ENCODE measurements around the gene HERC4.

The HERC4 gene, protein sequence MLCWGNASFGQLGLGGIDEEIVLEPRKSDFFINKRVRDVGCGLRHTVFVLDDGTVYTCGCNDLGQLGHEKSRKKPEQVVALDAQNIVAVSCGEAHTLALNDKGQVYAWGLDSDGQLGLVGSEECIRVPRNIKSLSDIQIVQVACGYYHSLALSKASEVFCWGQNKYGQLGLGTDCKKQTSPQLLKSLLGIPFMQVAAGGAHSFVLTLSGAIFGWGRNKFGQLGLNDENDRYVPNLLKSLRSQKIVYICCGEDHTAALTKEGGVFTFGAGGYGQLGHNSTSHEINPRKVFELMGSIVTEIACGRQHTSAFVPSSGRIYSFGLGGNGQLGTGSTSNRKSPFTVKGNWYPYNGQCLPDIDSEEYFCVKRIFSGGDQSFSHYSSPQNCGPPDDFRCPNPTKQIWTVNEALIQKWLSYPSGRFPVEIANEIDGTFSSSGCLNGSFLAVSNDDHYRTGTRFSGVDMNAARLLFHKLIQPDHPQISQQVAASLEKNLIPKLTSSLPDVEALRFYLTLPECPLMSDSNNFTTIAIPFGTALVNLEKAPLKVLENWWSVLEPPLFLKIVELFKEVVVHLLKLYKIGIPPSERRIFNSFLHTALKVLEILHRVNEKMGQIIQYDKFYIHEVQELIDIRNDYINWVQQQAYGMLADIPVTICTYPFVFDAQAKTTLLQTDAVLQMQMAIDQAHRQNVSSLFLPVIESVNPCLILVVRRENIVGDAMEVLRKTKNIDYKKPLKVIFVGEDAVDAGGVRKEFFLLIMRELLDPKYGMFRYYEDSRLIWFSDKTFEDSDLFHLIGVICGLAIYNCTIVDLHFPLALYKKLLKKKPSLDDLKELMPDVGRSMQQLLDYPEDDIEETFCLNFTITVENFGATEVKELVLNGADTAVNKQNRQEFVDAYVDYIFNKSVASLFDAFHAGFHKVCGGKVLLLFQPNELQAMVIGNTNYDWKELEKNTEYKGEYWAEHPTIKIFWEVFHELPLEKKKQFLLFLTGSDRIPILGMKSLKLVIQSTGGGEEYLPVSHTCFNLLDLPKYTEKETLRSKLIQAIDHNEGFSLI

GRCh38 chr10:68074775-68075549 is at the start of gene HERC4:
HERC4 (minus strand) TSS chr10:68075283; CDS start chr10:68073108, 2,175 bp downstream.
- DNase-seq (ENCODE audit: extremely low read depth in 1 of 2, low read depth in 1 of 2) = peak; percentile 77 to 80

- no peak for DNase-seq (ENCODE audit: extremely low read depth in 1 of 2, low read depth in 1 of 2)
Observed at GRCh38 chr10:68124718-68125117, 49.6 kb upstream of the HERC4 start.

GRCh38 chr10:68121852-68122251 is 46.8 kb upstream of the HERC4 start:
- DNase-seq (ENCODE audit: extremely low read depth in 1 of 2, low read depth in 1 of 2) = no peak

DNA sequence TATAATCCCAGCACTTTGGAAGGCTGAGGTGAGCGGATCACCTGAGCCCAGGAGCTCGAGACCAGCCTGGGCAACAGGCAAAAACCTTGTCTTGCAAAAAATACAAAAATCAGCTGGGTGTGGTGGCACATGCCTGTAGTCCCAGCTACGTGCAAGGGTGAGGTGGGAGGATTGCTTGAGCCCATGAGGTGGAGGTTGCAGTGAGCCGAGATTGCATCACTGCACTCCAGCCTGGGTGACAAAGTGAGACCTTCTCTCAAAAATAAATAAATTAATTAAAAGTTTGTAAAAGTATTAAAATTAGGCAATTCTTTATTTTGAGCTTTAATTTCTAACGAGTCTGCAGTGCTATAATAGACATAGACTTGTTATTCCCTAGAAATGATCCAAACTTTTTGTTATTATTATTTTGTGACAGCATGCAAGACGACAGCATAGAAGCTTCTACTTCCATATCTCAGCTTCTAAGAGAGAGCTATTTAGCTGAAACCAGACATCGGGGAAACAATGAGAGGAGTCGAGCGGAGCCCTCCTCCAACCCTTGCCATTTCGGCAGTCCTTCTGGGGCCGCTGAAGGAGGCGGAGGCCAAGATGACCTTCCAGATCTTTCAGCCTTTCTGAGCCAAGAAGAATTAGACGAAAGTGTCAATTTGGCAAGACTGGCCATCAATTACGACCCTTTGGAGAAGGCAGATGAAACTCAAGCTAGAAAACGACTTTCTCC is 46.1 kb upstream of the HERC4 start:
- DNase-seq (ENCODE audit: extremely low read depth in 1 of 2, low read depth in 1 of 2) = no peak

- DNase-seq (ENCODE audit: extremely low read depth in 1 of 2, low read depth in 1 of 2) = no peak
Observed at GRCh38 chr10:68118657-68119056, 43.6 kb upstream of the HERC4 start.

DNA sequence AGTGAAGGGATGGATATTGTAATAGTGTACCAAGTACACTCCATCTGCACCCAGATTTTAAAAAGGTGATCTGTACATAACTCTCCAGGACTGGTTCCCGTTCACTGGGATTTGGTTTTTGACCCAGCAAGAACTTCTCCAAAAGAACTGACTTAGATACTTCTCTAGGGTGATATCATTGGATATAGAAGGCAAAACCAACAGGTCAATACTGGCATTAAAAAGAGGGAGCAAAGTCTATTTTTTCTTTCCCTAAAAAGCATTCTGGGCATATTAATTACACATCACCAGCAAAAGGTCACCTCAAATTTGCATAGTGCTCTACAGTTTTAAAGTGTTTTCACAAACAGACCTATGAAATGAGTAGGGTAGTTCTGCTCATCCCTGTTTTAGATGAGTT is 37.8 kb upstream of the HERC4 start:
- DNase-seq (ENCODE audit: extremely low read depth in 1 of 2, low read depth in 1 of 2) = no peak

DNA sequence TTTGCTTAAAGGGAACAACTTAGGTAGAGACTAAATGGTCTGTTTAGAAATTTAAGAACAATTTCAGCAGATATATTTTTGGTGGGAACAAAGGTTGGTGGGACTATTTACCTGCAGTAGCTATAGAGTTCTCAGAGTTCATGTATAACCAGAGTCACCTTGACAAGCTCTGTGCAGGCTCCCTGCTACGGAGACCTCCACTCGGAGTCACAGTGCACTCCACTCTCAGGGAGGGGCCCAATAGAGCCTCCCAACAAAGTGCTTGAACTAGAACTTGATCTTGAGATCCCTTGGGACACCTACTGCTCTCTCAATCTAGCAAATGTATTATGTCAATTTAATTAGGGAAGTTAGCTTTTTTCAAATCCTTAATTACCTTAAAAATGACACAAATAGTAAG is 36.5 kb upstream of the HERC4 start:
- no peak for DNase-seq (ENCODE audit: extremely low read depth in 1 of 2, low read depth in 1 of 2)

DNA sequence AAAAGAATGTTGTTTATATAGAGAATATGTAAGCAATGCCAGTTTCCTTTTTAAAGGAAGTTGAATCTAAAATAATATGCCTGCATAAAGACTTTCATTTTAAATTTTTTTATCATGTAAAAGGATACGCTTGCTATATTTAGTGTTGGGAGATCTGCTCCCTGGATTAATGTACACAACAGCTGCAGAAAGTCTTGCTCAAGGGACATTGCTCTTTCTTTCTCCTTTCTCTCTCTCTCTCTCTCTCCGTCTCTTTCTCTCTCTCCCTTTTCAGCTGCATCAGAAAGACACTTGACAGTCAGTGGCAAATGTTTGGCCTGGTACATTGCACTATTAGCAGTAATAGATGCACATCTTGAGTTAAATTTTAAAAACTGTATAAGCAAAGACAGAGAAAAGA is 34.9 kb upstream of the HERC4 start:
- no peak for DNase-seq (ENCODE audit: extremely low read depth in 1 of 2, low read depth in 1 of 2)

- DNase-seq (ENCODE audit: extremely low read depth in 1 of 2, low read depth in 1 of 2) = no peak
Observed at GRCh38 chr10:68109331-68109730, 34.2 kb upstream of the HERC4 start, which contains the start of gene MYPN. MYPN (plus strand) TSS chr10:68109488; CDS start chr10:68121439, 11,951 bp downstream.

DNA sequence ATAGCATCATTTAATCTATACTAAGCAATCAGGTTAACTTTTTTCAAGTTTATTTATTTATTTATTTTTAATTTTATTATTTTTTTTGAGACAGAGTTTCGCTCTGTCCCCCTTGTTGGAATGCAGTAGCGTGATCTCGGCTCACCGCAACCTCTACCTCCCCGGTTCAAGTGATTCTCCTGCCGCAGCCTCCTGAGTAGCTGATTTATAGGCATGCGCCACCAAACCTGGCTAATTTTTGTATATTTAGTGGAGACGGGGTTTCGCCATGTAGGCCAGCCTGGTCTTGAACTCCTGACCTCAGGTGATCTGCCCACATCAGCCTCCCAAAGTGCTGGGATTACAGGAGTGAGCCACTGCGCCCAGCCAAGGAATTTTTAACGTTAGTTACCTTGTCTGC is 33.6 kb upstream of the HERC4 start:
- DNase-seq (ENCODE audit: extremely low read depth in 1 of 2, low read depth in 1 of 2) = no peak

DNA sequence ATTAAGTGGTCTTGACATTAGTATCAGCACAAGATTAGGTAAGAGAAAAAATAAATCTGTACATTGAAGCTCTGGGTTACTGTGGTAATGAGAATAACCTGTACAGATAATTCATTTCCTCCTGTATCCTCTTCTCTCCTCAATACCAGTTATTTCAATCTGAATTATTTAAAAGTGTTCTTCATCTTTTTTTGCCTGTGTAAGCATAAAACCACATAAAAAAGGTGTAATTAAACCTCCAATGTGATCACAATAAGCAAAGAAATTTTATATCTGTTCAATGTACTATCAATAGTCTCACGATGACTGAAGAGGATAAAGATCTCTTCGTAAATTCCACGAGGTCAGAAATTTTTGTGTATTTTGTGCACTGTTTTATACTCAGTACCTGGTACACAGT is 33.0 kb upstream of the HERC4 start:
- no peak for DNase-seq (ENCODE audit: extremely low read depth in 1 of 2, low read depth in 1 of 2)

DNA sequence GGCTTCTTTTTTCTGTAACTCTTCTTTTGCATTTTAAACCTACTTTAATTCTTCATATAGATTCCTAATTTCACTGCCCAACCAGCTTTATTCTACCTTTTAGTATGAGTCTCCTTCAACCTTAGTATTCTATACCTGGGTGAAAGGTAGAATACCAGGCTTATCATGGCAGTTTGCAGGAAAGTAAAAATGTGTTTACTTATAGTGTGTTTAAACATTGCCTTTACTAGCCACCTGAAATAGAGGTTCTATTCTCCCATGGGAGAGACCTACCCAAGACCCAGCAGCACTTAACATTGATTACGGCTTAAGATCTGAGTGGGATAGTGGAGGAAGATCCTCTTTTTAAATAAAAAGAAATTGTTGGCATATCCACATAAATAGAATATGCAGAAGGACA is 32.6 kb upstream of the HERC4 start:
- no peak for DNase-seq (ENCODE audit: extremely low read depth in 1 of 2, low read depth in 1 of 2)

DNA sequence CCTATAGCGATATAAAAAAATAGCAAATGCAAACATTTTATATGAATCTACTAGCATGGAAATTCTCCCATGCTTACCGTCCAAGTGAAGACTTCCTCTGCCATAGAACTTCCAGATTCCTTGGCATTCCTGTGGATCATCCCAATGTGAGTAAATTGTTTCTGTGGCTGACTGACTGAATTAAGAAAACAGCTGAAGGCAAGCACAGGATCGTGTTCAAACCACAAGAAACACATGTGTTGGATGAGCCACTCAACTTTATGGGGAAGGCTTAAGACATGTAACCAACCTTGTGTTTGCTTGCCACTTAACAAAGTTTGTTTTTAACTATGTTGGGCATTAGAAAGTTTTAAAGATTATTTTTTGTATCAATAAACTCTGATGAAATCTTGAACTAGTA is 31.6 kb upstream of the HERC4 start:
- no peak for DNase-seq (ENCODE audit: extremely low read depth in 1 of 2, low read depth in 1 of 2)

GRCh38 chr10:68105820-68106219 is 30.7 kb upstream of the HERC4 start:
- DNase-seq (ENCODE audit: extremely low read depth in 1 of 2, low read depth in 1 of 2) = no peak

GRCh38 chr10:68103901-68104300 is 28.8 kb upstream of the HERC4 start:
- DNase-seq (ENCODE audit: extremely low read depth in 1 of 2, low read depth in 1 of 2) = no peak

DNA sequence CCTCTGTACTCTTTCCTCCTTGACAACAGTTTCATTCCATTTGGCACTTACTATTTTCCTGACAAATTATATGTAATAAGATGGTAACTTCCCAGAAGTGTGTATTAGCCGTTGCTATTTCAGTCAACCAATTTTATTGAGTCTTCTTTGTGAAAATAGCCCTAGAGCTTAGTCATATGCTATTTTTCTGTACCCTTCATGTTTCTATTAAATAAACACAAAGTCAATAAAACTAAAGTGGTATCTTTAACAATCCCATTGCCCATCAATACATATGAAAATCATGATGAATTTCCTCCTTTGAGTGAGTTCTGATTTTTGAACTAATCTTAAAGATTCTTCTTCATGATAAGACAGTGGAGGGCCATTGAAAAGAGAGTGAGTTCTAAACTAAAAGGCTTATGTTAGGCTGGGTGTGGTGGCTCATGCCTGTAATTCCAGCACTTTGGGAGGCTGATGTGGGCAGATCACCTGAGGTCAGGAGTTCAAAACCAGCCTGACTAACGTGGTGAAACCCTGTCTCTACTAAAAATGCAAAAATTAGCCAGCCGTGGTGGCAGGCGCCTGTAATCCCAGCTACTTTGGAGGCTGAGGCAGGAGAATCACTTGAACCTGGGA is 28.3 kb upstream of the HERC4 start:
- DNase-seq (ENCODE audit: extremely low read depth in 1 of 2, low read depth in 1 of 2) = no peak

DNA sequence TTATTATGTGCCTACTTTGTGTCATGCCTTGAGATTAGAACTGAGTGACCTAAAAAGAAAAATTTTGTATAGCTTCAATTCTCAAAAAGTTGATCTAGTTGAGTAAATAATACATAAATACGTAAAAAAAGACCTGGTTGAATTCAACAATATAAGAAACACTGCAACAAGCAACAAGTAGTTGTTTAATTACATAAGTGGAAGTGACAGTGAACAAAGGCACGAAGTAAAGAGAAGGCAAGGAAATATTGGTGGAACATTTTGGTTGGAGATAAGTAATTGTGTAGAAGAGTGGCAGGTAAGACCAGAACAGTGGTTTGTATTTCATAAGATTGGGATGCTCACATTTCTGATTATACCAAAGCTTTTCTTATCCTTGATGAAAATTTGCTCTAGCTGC is 26.0 kb upstream of the HERC4 start:
- DNase-seq (ENCODE audit: extremely low read depth in 1 of 2, low read depth in 1 of 2) = no peak

- no peak for DNase-seq (ENCODE audit: extremely low read depth in 1 of 2, low read depth in 1 of 2)
Observed at GRCh38 chr10:68099736-68100135, 24.7 kb upstream of the HERC4 start.

DNA sequence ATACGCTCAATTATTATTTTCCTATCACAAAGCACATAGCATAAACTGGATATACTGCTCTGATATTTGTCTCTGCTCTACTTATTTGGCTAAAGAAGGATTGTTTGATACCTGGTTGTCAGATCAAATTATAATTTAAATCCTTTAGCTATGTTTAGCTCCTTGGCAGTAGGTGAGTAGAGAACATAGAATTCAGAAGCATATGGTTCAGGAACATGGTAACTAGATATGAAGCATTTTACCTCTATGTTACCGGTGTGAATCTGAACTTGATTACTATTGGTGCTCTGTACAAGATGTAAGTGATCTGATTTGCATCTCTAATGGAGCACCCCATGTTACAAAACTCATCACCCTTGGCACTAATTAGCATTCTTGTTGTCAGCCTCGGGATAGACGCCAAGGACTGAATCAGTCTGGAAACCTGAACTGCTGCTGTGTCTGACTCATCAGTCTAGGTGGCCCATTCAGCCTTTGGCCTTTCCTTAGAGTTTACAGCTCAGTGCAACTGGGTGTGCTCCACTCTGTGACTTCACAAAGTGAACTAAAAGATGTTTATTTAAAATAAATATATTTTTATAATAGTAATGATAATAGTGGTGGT is 21.9 kb upstream of the HERC4 start:
- DNase-seq (ENCODE audit: extremely low read depth in 1 of 2, low read depth in 1 of 2) = no peak

Data from stimulated activated CD8-positive, alpha-beta memory T cell treated with anti-CD3 and anti-CD28 coated beads, Interleukin-7, amount 100 ng/mL, for 48 hours (primary cell).